NCI-H748 treated with DMSO at 0.1 percent for 48 hours (cell line): ENCODE results near the gene FYCO1.
A peak's percentile ranks its signal among the peaks of the same experiment; 100 is the strongest.
"Not testable (repeated sequence)": the region's sequence is repeated elsewhere in the genome, so short reads cannot be mapped to it uniquely, and the experiment has no call there.

Source experiments
- DNase-seq: peaks from one replicate; lab custom pipeline; 2025; lab: John Stamatoyannopoulos, UW

The FYCO1 gene

DNA sequence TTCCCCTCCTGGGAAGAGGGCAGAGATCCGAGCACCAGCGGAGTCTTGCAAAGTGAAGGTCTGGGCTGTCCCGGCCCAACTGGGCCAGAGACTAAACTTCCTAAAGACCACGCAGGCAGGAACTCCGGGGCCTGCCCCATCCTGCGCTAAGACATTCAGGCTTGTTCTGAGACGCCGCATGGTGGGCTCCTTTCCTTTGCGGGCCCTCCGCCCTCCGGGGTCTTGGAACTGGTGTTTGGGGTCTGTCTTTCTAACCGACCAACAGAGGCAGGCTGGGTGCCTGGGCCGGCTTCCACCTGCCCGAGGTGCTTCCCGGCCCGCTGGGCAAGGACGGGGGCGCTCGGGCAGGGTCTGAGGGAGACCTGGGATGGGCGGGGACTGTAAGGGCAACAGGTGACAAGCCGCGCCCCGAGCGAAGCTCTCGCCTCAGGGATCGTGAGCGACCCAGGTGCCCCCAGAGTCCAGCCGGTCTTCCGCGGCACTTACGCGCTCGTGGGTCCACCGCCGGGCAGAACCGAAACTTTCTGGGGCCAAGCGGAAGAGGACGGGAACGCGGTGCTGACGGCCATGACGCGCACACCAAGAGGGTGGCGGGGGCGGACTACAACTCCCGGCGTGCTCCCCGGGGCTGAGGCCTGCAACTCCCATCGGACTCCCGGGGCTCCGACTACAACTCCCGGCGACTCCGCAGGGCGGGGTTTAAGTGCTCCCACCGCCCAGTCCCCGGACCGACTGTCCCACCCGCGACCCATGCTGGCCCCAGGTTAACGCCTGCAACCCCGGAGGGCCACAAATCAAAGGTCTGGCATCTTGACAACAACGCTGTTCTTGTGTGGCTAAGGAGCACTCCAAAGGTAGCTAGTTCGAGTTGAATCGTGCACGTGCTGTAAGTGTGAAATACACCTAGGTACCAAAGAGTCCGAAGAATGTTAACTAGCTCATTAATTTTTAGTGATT, at the start of gene FYCO1:
TSS of gene FYCO1 (minus strand) at position 589 of the 957 bp plus-strand sequence. CDS start 10,914 bp downstream, outside the sequence.
- peak; percentile 35 for DNase-seq

DNA sequence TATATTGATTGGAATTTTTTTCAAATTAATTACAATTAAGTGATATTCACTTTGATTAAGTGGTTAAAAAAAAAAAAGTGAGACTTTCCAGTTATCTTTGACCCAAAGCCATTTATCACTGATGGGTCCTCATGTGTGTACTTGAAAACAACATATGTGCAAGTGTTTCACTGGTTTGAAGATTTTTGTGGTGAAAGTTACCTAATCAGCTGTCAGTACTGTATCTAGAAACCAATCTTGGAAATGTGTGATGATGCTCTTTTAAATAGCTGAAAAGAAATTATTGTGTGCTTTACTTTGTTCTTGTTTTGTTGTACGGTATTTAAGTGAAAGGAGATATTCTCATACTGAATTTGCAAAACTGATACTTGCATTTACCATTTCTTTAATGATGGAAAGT, 43.3 kb upstream of the FYCO1 start:
- no peak for DNase-seq

DNA sequence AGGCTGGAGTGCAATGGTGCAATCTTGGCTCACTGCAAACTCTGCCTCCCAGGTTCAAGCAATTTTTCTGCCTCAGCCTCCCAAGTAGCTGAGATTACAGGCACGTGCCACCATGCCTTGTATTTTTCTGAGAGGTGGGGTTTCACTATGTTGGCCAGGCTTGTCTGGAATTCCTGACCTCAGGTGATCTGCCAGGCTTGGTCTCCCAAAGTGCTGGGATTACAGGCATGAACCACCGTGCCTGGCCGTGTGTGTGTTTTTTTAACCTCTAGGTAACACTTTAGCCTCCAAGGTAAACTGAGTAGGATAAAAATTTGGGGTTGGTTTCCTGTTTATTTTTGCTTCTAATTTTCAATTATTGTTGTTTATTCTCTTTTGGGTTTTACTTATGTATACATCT, 42.4 kb upstream of the FYCO1 start:
- DNase-seq = not testable (repeated sequence)

DNA sequence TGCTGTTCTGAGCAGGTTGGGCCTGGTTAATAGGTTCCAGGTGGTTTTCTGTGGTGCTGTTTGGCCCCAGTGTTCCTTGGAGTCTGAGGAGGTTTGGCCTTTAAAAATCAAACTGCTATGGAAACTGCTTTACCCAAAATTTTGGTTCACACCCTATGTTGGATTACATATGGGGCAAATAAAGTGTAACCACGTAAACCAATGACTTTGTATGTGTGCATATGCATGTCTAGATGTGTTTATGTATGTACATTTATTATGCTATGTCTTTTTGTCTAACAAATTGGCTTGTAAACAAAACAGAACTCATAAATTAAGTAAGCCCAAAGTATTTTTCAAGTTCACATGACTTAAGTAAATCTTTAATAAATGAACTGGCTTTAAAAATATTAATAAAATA, 40.6 kb upstream of the FYCO1 start:
- no peak for DNase-seq

DNA sequence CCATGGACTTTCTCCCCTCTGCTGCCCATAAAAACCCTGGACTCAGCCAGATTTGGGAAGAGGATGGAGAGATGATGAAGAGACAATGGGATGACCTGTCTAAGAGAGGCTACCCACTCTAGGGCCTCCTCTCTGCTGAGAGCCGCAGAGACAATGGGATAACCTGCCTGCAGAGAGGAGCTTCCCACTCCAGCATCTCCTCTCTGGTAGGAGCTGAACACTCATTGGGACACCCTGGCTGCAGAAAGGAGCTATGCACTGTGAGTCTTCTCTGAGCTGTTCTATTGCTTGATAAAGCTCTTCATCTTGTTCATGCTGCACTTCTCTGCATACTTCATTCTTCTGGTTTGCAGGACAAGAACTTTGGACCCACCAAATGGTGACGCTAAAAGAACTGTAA, 36.1 kb upstream of the FYCO1 start:
- no peak for DNase-seq

DNA sequence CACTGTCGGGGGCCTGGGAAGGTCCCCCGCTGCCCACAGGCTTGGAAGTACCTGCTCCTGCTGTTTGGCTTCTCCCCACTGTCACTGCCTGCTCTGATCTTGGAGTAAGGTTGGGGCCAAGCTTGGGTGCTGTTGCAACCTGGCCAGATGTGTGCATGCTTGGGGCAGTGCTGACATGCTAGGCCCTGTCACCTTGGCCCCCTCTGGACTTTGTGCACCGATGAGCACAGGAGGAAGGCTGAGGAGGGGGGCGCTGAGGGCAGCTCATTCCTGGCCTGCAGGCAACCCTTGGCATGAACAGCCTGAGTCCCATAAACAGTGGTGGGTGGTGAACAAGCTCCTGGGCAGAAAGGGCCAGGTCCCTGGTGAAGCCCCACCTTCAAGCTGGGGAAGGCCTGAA, 35.6 kb upstream of the FYCO1 start:
- no peak for DNase-seq

DNA sequence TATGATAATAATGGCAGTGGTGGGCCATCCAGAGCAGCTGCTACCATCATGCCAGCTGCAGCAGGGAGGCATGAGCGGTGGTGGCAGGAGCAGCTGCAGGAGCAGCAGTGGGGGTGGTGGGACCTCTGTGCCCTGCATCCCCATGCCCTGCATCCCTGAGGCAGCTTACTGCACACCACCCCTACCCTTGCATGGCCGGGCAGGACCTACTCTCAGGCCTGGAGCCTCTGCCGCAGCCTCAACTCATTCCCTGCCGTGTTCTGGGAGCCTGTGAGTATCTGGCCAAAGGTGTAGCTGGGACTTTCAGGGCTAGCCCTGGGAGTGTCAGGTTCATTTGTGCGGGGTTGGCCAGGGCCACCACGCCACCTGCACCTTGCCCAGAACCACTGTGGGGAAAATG, 35.0 kb upstream of the FYCO1 start:
- DNase-seq = no peak

DNA sequence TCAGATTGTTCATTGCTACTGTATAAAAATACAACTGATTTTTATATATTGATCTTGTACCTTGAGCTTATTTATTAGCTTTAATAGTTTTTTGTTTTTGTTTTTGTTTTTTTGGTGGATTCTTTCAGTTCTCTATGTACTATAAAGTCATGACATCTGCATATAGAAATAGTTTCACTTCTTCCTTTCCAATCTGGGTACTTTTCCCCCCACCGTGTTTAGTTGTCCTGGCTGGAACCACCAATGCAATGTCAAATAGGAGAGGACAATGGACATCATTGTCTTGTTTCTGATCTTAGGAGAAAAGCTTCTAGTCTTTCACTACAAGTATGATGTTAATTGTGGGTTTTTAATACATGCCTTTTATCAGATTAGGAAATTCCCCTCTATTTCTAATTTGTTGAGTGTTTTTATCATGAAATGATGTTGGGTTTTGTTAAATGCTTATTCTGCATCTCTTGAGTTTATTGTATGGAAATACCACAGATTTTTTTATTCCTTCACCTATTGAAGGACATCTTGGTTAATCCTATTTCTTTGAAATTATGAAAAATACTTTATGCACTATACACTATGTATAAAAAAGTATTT, 34.4 kb upstream of the FYCO1 start:
- no peak for DNase-seq

DNA sequence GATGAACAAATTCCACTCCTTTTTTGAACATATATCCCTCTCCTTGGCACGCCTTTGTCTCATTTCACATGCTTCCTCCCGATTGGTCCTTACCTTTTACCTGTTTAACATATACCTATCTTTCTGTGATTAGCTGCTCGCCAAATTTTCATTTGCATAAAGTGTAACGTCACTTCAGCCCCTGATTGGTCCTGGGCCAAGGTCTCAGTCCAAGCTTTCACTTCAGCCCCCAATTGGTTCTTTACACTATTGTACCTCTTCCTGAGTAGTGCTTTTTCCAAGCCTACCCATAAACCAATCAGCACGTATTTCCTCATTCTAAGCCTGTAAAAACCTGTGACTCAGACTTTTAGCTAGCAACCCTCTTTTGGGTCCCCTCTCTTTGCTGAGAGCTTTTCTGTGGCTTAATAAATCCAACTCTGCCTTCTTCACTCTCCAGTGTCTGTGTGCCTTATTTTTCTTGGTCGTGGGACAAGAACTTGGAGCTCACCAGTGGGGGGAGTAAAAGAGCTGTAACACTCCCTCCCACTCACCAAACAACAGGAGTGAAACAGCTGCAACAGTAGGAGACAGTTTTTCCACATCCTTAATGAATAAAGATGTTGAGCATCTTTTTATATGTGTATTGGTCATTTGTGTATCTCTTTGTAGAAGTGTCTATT, 32.2 kb upstream of the FYCO1 start:
- DNase-seq = no peak

DNA sequence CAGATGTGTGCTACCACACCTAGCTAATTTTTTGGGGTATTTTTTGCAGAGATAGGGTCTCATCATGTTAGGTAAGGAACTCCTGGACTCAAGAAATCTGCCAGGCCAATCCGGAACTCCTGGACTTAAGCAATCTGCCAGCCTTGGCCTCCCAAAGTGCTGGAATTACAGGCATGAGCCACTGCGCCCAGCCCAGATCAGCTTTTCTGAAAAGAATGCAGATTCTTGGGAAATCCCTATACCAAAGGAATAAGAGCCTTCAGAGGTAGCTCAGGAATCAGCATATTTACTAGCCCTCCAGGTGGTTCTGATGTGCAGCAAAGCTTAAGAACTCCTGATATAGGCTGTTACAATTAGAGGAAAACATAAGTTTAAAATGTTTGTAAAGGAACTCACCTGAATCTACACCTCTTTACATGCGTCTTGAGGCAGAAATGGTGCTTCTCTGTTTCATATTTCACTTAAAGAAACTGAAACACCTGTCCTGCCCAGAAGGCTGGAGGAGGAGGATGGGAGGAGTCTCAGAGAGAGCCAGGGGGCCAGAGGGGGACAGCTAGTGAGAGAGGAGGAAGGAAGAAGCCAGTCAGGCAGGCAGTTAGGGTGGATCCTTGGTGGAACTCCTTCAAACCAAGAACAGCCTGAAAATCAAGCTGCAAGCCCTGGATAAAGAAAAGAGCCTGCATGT, 31.5 kb upstream of the FYCO1 start, which contains the start of gene XCR1:
TSS of gene XCR1 (minus strand) at position 463 of the 685 bp plus-strand sequence. CDS start 5,536 bp downstream, outside the sequence.
- DNase-seq = no peak

DNA sequence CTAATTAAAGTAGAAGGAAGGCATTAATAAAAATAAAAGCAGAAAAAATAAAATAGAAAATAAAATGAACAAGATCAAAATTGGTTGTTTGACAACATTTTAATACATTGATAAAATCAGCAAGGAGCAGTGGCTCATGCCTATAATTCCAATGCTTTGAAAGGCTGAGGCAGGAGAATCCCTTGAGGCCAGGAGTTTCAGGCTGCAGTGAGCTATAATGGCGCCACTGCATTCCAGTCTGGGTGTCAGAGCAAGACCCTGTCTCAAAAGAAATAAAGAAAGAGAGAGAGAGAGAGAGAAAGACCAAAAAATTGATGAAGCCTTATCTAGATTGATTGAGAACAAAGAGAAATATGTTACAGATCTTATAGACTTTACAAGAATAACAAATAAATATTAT, 29.5 kb upstream of the FYCO1 start:
- no peak for DNase-seq

DNA sequence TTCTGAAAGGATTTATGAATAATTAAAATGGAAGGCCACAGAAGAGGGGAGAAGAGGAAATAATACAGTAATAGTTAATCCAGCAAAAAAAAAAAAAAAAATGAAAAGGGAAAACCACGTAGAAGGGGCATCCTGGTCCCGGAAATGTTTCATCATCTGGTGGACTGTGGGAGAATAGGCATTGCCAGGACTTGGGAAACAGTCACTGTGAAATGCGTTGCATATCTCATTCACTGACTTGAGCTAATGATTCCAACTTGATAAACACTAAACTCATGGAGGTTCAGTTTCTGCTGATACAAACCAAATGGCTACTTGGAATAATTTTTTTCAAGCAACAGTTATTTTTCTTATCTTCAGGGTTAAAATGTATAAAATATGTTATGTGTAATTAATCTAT, 28.5 kb upstream of the FYCO1 start:
- no peak for DNase-seq

DNA sequence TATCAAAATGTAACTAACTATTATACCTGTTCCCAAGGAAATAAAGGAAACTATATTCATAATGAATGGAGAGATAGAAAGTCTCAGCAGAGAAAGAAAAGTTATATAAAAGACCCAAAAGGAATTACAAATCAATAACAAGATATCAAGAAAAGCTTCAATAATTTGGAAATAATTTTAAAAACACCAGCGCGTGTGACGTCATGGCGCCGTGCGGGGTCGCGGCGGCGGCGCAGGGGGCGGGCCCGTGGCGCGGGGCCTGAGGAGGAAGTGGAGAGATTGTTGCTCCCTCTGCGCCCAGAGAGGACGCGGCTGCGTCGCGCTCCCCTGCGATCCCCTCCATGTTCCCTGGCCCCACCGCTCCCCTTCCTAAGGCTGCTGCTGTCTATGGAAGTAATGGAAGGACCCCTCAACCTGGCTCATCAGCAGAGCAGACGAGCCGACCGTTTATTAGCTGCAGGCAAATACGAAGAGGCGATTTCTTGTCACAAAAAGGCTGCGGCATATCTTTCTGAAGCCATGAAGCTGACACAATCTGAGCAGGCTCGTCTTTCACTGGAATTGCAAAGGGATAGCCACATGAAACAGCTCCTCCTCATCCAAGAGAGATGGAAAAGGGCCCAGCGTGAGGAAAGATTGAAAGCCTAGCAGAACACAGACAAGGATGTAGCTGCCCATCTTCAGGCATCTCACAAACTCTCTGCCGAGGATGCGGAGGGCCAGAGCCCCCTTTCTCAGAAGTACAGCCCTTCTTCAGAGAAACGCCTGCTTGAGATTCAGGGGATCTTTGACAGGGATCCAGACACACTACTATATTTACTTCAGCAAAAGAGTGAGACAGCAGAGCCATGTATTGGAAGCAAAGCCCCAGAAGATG, 27.5 kb upstream of the FYCO1 start:
- no peak for DNase-seq

DNA sequence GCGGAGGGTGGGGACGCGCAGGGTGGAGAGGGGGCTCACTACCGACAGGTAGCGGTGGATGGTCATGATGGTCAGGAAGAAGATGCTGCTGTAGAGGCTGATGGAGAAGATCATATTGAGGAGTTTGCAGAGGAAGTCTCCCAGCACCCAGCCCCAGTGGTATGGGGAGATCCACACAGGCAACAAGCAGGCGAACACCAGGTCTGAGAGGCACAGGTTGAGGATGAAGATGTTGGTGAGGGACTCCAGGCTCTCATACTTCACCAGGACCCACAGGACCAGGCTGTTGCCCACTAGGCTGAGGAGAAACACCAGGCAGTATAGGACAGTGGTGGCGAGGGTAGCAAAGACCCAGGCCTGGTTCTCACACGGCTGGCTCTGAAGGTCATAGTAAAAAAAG, 25.9 kb upstream of the FYCO1 start:
- no peak for DNase-seq

DNA sequence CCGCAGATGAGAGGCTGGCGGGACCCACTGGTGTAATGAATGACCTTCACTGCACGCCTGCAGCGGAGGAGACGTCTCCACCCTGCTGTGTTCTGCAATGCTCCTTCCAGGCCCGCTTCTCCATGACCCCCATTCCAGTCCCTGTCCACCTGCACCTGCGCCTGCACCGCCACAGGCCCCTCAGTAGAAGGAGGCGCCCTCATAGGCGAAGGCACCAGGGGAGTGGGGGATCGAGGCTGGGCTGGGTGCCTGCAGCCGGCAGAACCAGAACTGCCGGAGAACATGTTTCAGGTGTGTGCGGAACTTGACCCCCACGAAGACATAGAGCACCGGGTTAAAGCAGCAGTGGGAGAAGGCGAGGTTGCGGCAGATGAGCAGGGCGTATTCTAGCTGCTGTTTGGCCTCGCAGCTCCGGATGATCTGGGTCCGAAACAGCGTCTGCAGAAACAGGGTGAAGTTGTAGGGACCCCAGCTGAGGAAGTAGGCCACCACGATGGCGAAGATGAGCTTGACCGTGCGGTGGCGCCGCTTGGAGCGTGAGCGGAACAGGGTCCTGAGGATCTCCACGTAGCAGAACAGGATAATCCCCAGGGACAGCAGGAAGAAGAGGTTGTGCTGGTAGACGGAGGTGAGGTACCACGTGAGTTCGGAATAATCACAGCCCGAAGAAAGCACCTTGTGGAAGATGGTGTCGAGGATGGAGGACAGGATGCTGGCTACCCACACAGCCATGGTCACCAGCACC, 25.3 kb upstream of the FYCO1 start:
- DNase-seq = no peak

DNA sequence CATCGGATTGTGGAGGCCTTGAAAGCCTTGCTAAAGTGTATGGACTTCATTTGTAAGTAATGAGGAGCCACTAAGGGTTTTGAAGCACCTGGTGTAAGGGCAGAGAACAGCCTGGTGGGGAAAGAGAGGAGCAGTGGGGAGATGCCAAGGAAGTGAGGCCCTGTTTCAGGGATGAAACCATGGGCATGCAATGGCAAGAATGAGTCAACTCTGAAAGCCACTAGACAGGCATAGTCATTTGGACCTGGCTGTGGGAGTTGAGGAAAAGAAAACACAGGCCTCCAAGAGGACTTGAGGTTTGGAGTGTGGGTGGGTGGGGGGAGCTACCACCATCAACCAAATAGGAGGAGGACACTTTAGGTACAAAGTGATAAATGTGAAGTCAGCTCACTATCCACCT, 24.1 kb upstream of the FYCO1 start:
- DNase-seq = no peak

DNA sequence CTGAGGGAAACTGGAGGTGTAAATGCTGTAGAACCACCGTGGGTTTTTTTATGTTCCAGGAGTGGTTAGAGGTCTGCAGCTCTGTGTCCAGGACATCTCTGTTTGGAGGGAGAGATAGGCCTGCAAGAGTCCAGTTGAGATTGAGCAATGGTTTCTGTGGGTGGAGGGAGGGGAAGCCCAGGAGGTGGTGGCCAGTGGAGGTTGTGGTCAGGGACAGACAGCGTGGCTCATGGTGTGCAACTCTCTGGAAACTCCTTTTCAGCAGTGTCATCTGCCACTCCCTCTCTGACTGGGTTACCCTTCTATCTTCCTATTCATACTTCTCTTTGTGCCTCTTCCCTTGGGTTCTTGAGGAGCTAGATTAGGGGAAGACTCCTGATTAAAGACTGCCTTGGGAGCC, 22.1 kb upstream of the FYCO1 start:
- no peak for DNase-seq

DNA sequence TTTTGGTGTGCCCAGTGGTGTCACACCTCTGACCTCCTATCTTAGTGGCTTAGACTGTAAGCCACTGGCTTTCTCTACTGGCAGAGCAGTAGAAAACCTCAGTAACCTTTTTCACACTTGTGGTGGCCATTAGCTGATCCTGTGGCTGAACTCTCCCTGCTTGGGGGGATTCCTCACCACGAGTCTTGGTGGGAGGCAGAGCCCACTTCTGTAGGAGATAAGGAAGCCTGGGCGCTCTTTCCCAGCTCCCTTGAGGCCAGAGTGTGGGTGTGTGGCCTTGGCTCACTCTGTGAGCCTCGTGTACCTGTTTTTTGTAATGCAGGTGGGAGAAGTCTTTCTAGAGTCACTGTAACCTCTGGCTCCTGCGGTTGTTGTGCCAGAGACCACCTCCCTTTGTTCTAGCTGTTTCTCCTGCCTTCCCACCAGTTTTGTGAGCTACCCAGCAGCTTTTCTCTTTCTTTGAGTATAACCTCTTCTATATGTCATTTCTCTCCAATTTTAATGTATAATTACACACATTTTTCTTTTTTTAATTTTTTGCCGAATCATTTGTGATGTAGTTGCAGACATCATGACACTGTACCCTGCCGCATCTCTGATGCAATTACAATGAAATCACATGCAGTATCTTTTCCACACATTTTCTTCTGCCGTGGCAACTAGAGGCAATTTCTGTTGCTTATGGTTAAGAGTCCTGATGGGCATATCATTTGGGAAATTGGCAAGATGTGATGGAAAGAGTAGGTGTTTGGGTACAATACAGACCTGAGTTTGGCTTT, 17.9 kb upstream of the FYCO1 start:
- DNase-seq = no peak

DNA sequence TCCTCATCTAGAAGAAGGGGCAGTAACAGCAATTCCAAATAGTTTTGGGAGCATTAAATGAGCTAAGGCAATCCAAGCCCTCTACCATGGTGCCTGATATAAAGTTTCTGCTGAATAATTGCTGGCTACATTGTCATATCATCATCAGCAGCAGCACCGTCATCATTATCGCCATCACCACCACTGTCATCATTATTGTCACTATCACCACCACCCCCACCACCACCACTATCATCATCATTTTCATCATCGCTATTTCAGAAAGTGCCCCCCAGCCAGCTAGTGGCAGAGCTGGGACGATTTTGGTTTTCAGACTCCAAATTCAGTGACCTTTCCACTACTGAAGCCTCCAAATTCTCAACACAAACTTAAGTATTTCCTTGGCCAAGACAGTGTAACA, 16.6 kb upstream of the FYCO1 start:
- DNase-seq = no peak
